K562 treated with DMSO at 1 percent for 12 hours (cell line): ENCODE data around the gene CMTM3. TPM values are rescaled to one million over a fixed set of nuclear protein-coding genes. Genes with fewer than 3 reads are reported as not detected.

Experiments
- total RNA-seq: library from RNA; unstranded; fragments of 300-600 nt; gene quantifications from 2 replicates; pipeline ENCODE4 v1.2.3, GENCODE V29; 2022; ENCODE audit not compliant: insufficient read depth

The CMTM3 gene, protein sequence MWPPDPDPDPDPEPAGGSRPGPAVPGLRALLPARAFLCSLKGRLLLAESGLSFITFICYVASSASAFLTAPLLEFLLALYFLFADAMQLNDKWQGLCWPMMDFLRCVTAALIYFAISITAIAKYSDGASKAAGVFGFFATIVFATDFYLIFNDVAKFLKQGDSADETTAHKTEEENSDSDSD
- 42.3 and 71.0 TPM in 2 replicates for total RNA-seq

GRCh38 chr16:66604376-66605176 lies at the start of gene CMTM3:
Gene CMTM3 (plus strand): TSS chr16:66604704. CDS start chr16:66604806, 102 bp downstream.

DNA sequence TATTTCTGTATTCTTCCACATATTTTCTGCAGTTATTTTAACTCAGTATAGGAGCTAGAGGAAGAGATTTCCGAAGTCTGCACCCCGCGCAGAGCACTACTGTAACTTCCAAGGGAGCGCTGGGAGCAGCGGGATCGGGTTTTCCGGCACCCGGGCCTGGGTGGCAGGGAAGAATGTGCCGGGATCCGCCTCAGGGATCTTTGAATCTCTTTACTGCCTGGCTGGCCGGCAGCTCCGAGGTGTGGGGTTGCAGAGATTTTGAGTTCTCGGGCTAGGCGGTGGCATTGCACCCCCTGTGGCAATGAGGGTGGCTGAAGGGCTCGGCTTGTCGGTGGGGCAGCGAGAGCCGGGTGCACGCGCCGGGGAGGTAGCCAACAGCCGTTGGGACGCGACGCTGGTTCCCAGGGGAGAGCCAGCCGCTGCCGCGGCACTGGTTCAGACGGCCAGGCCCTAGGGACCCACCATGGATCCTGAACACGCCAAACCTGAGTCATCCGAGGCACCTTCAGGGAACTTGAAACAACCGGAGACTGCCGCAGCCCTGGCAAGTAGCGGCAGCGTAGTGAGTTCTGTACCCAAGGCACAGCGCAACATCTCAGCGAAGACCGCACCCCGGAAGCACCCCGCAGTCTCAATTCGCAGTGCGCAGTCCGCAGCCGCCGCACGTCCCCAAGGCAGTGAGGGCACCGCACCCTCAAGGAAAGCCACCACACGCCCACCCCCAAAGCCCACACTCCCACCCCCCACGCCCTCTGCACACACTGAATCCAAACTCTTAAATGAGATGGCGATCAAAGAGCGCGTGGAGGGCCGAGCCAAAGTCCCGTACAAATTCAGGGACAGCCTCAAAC lies 38.2 kb upstream of the CMTM3 start, which contains the start of gene CMTM1:
TSS of gene CMTM1 (plus strand) at position 389 of the 851 bp plus-strand sequence. CDS start at position 464, 75 bp downstream.

DNA sequence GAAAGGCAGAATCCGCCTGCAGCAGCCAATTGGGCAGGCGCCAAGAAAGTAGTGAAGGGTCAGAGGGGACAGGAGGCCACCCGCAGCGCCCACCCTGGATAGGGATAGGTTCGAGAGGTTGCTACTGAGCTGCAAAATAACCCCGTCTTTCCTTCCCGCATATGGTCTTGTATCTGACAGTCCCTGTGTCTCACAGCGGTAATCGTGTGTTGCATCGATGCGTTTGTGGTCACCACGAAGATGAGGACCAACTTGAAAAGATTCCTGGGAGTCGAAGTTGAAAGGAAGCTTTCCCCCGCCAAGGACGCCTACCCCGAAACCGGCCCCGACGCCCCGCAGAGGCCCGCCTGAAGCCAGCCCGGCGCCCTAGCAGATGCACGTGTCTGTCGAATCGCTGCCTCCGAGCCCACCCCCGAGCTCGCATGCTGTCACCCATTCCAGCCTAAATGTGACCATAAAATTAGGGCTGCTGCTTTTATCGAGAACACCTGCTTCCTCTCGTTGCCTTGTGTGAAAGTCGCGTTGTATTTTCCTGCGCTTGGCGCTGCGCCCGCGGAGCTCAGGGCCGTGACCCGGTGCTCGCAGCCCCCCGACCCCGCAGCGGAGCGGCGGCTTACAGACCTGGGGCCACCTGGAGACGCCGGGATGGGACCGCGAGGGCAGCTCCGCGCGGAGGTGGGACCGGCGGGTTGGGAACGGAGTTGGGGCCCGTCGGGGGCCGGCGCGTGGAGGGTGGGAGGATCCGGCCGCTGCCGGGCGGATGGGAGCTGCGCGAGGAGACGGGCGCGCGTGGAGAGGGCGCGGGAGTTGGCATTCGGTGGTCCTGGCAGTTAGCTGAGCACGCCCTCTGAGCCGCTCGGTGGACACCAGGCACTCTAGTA lies 25.6 kb upstream of the CMTM3 start, which contains the start of gene CMTM2:
TSS of gene CMTM2 (plus strand) at position 813 of the 881 bp plus-strand sequence. CDS start 145 bp downstream, outside the sequence.

Other genes starting within 250 kb of the CMTM3 start
- gene CDH5, start 238.0 kb upstream of the CMTM3 start, total RNA-seq: not detected in 2 replicates
- not detected in 2 replicates for gene BEAN1, start 177.4 kb upstream of the CMTM3 start, total RNA-seq
- gene TK2, start 54.6 kb upstream of the CMTM3 start, total RNA-seq: 5.8 and 12.0 TPM in 2 replicates
- 162 and 214 TPM in 2 replicates for gene CKLF, start 52.1 kb upstream of the CMTM3 start, total RNA-seq
- 1.9 and 2.2 TPM in 2 replicates for gene CMTM1, start 38.3 kb upstream of the CMTM3 start, total RNA-seq
- gene CMTM2, start 25.2 kb upstream of the CMTM3 start, total RNA-seq: not detected in 2 replicates
- gene CMTM4, start 92.0 kb downstream of the CMTM3 start, total RNA-seq: 4.9 and 22.6 TPM in 2 replicates
- 6.3 and 41.7 TPM in 2 replicates for gene DYNC1LI2, start 146.9 kb downstream of the CMTM3 start, total RNA-seq
- gene TERB1, start 196.9 kb downstream of the CMTM3 start, total RNA-seq: not detected in 2 replicates
- 42.5 and 85.3 TPM in 2 replicates for gene NAE1, start 226.3 kb downstream of the CMTM3 start, total RNA-seq
- gene CA7, start 239.7 kb downstream of the CMTM3 start, total RNA-seq: not detected in 2 replicates